GM19372 (cell line): ENCODE results near the gene STARD10.

Experiments
- ATAC-seq: cut with Tn5 transposase; IDR thresholded peaks from one replicate; pipeline ENCODE4 v1.9.1; 2021; ENCODE audit warnings: mild to moderate bottlenecking, low read depth, moderate library complexity; ENCODE audit not compliant: unreplicated experiment

Gene STARD10

GRCh38 chr11:72712841-72713240, 81.0 kb downstream of the STARD10 start:
- ATAC-seq: no peak

- ATAC-seq: no peak
These were observed 81.6 kb downstream of the STARD10 start for GRCh38 chr11:72712168-72712751.

GRCh38 chr11:72711141-72711540, 82.7 kb downstream of the STARD10 start:
- ATAC-seq: no peak

GRCh38 chr11:72710278-72710677, 83.6 kb downstream of the STARD10 start:
- ATAC-seq: no peak

GRCh38 chr11:72709478-72710238, 84.2 kb downstream of the STARD10 start:
- no peak for ATAC-seq

GRCh38 chr11:72707032-72707431, 86.8 kb downstream of the STARD10 start:
- ATAC-seq: no peak

- ATAC-seq: no peak
These were observed 87.3 kb downstream of the STARD10 start for GRCh38 chr11:72706579-72706978.

GRCh38 chr11:72705442-72706365, 88.1 kb downstream of the STARD10 start:
- ATAC-seq: no peak

GRCh38 chr11:72704783-72705265, 89.0 kb downstream of the STARD10 start:
- ATAC-seq: no peak
